GM12891 (cell line): Measurements from ENCODE around the gene HOXD3.

Source experiments
- POLR2A ChIP-seq: IDR thresholded peaks from 2 replicates; pipeline ENCODE4 v1.6.1; 2011; ENCODE audit warnings: low read depth, low read length, control low read depth
- POLR2AphosphoS5 ChIP-seq: IDR thresholded peaks from 2 replicates; pipeline ENCODE4 v1.6.1; 2011; ENCODE audit warnings: low read depth, low read length, control low read depth
- SPI1 ChIP-seq: IDR thresholded peaks from 2 replicates; pipeline ENCODE4 v1.6.1; 2011; ENCODE audit warnings: low read depth, low read length, control low read depth
- TAF1 ChIP-seq: IDR thresholded peaks from 2 replicates; pipeline ENCODE4 v1.6.1; 2011; ENCODE audit warnings: low read depth, low read length, control low read depth

DNA sequence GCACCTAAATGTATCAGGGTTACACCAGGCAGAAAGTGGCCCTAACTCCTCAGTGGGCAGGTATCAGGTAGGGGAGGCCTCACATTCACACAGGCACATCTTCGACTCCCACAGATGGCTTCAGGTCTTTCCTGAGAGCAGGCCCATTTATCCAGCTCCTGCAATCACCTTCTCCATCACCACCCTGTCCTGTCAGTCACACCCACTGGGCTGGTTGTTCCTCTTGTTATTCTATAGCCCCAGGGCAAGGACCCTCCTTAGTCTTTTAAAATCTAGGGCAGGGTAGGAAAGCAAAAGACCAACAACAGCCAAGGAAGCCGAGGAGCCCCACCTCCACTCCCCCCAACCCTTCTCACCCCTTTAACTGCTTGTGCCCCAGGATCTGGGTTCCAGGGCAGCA lies 14.8 kb upstream of the HOXD3 start:
- TF ChIP-seq TAF1 (no peak), POLR2A (no peak), POLR2AphosphoS5 (no peak), SPI1 (no peak)
